GM23338 (cell line): Measurements from ENCODE around the gene KSR2. TPM values are rescaled to one million over a fixed set of nuclear protein-coding genes. Genes with fewer than 3 reads are reported as not detected.

Source experiments
- ATAC-seq: fragments of 200-7000 bp; cut with Tn5 transposase; 3 replicates; pipeline ENCODE4 v1.9.1; 2020
- DNase-seq: peaks from one replicate; pipeline ENCODE4 v3.0.0-alpha.2; 2015; ENCODE audit warnings: low spot score
- H2AFZ ChIP-seq: fragments of 200-600 bp; sonication (generic); 2 replicates; pipeline ENCODE4 v1.8.0; 2016; ENCODE audit warnings: antibody characterized with exemption, mild to moderate bottlenecking, moderate library complexity
- H3F3A ChIP-seq: fragments of 200-600 bp; sonication (generic); replicated peaks from 2 replicates; pipeline ENCODE4 v1.8.0; 2017; ENCODE audit warnings: antibody characterized with exemption, mixed run types, low read depth
- H3K27ac ChIP-seq: fragments of 200-600 bp; sonication (generic); 2 replicates; pipeline ENCODE4 v1.6.1; 2016; ENCODE audit warnings: low read depth
- H3K27me3 ChIP-seq: fragments of 200-600 bp; sonication (generic); 2 replicates; pipeline ENCODE4 v1.8.0; 2016; ENCODE audit warnings: mild to moderate bottlenecking, mixed run types, moderate library complexity; ENCODE audit not compliant: insufficient read depth
- H3K36me3 ChIP-seq: fragments of 200-600 bp; sonication (generic); 2 replicates; pipeline ENCODE4 v1.8.0; 2016; ENCODE audit warnings: mild to moderate bottlenecking; ENCODE audit not compliant: insufficient read depth
- H3K4me1 ChIP-seq: fragments of 200-600 bp; sonication (generic); 2 replicates; pipeline ENCODE4 v1.8.0; 2016; ENCODE audit warnings: mild to moderate bottlenecking, moderate library complexity; ENCODE audit not compliant: insufficient read depth
- H3K4me2 ChIP-seq: fragments of 200-600 bp; sonication (generic); 2 replicates; pipeline ENCODE4 v1.7.1; 2017; ENCODE audit warnings: mixed run types
- H3K4me3 ChIP-seq: fragments of 200-600 bp; sonication (generic); 2 replicates; pipeline ENCODE4 v1.6.1; 2016; ENCODE audit warnings: mixed run types
- H3K79me2 ChIP-seq: fragments of 200-600 bp; sonication (generic); replicated peaks from 2 replicates; pipeline ENCODE4 v1.8.0; 2017; ENCODE audit warnings: mild to moderate bottlenecking; ENCODE audit not compliant: insufficient read depth
- H3K9me2 ChIP-seq: fragments of 200-600 bp; sonication (generic); 2 replicates; pipeline ENCODE4 v1.8.0; 2017; ENCODE audit not compliant: insufficient read depth
- H4K20me1 ChIP-seq: fragments of 200-600 bp; sonication (generic); replicated peaks from 2 replicates; pipeline ENCODE4 v1.8.0; 2017; ENCODE audit warnings: mild to moderate bottlenecking; ENCODE audit not compliant: insufficient read depth
- H3K27ac Mint-ChIP-seq: 2 replicates; pipeline ENCODE4 v1.8.0; 2020; ENCODE audit warnings: inconsistent platforms, mild to moderate bottlenecking, moderate library complexity, mixed read lengths
- H3K27me3 Mint-ChIP-seq: 3 replicates; pipeline ENCODE4 v1.8.0; 2022; ENCODE audit warnings: low read depth, mild to moderate bottlenecking, moderate library complexity, mixed read lengths, inconsistent platforms; ENCODE audit not compliant: insufficient read depth, poor library complexity
- H3K36me3 Mint-ChIP-seq: 3 replicates; pipeline ENCODE4 v1.8.0; 2021; ENCODE audit warnings: low read depth, mild to moderate bottlenecking, inconsistent platforms, moderate library complexity, mixed read lengths
- H3K4me1 Mint-ChIP-seq: 3 replicates; pipeline ENCODE4 v1.8.0; 2020; ENCODE audit warnings: mild to moderate bottlenecking, inconsistent platforms, mixed read lengths
- H3K4me3 Mint-ChIP-seq: 3 replicates; pipeline ENCODE4 v1.8.0; 2021; ENCODE audit warnings: moderate library complexity, mild to moderate bottlenecking, inconsistent platforms, mixed read lengths
- H3K9me3 Mint-ChIP-seq: 3 replicates; pipeline ENCODE4 v1.8.0; 2020; ENCODE audit warnings: moderate library complexity, mild to moderate bottlenecking, inconsistent platforms, mixed read lengths
- CREB1 ChIP-seq: fragments of 250-450 bp; sonication (Bioruptor Pico); IDR thresholded peaks from 2 replicates; pipeline ENCODE4 v1.5.0; 2020; ENCODE audit warnings: low read depth, mild to moderate bottlenecking, moderate library complexity
- CTCF ChIP-seq, 2 experiments: fragments of 200-600 bp in 1 of 2; sonication (generic) in 1 of 2; conservative IDR thresholded peaks; 2 replicates each; pipeline versions ENCODE4 v1.5.1 to v1.6.1; 2016 to 2017; ENCODE audit warnings: antibody characterized with exemption in 2 of 2, low read depth in 2 of 2, mild to moderate bottlenecking in 2 of 2, moderate library complexity in 1 of 2
- ETS1 ChIP-seq: IDR thresholded peaks from 2 replicates; pipeline ENCODE4 v1.6.1; 2016; ENCODE audit warnings: antibody characterized with exemption
- EZH2phosphoT487 ChIP-seq: fragments of 200-600 bp; sonication (generic); IDR thresholded peaks from one replicate; pipeline ENCODE4 v1.8.1; 2018; ENCODE audit warnings: antibody characterized with exemption; ENCODE audit not compliant: unreplicated experiment
- JUNB ChIP-seq: IDR thresholded peaks from one replicate; pipeline ENCODE4 v1.6.1; 2016; ENCODE audit warnings: antibody characterized with exemption; ENCODE audit not compliant: unreplicated experiment
- NANOG ChIP-seq: IDR thresholded peaks from 2 replicates; pipeline ENCODE4 v1.6.1; 2016; ENCODE audit warnings: antibody characterized with exemption, borderline replicate concordance
- POLR2AphosphoS5 ChIP-seq: IDR thresholded peaks from 2 replicates; pipeline ENCODE4 v1.6.1; 2016; ENCODE audit warnings: antibody characterized with exemption, low read depth
- REST ChIP-seq: IDR thresholded peaks from one replicate; pipeline ENCODE4 v1.6.1; 2018; ENCODE audit warnings: antibody characterized with exemption; ENCODE audit not compliant: unreplicated experiment
- ZNF114 ChIP-seq: fragments of 250-450 bp; sonication (Bioruptor Pico); IDR thresholded peaks from 2 replicates; pipeline ENCODE4 v1.5.0; 2020; ENCODE audit warnings: mild to moderate bottlenecking, moderate library complexity
- ZNF331 ChIP-seq: fragments of 250-450 bp; sonication (Bioruptor Pico); IDR thresholded peaks from 2 replicates; pipeline ENCODE4 v1.5.0; 2020; ENCODE audit warnings: low read depth, mild to moderate bottlenecking, moderate library complexity
- ZNF462 ChIP-seq: fragments of 250-450 bp; sonication (Bioruptor Pico); IDR thresholded peaks from 2 replicates; pipeline ENCODE4 v1.5.0; 2020; ENCODE audit warnings: mild to moderate bottlenecking, moderate library complexity
- polyA plus RNA-seq: library from polyadenylated mRNA; unstranded; fragments of >200 nt; fragmentation: Nextera tagmentation; extraction: Ambion mirVana; gene quantifications from 2 replicates; pipeline ENCODE4 v1.2.1, GENCODE V29; 2016
- total RNA-seq: library from RNA; depleted of rRNA; stranded (reverse); fragments of >200 nt; shearing (Covaris generic); gene quantifications from 2 replicates; pipeline ENCODE4 v1.2.3, GENCODE V29; 2014

Gene KSR2
- total and polyA plus RNA-seq, 2 experiments from 2014 or later: 1.1 to 2.7 TPM

DNA sequence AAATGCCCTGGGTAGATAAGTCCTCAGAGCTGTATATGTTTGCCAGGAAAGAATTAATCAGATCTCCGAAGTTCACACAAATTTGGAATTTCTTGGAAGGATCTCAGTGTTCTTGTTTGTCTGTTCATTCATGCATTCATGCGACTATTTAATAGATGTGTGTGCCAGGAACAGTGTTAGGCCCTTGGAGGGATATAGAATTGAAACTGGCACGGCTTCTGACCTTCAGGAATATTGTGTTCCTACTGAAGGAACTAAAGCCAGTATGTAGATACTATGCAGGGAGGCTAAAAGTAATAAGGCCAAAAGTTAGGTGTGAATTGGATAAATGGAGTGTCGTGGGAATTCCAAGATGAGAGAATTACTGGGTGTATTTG is 441.3 kb downstream of the KSR2 start (continued):
- TF ChIP-seq ZNF462 (CRISPR knock-in tag) (no peak), ZNF331 (CRISPR knock-in tag) (no peak)

DNA sequence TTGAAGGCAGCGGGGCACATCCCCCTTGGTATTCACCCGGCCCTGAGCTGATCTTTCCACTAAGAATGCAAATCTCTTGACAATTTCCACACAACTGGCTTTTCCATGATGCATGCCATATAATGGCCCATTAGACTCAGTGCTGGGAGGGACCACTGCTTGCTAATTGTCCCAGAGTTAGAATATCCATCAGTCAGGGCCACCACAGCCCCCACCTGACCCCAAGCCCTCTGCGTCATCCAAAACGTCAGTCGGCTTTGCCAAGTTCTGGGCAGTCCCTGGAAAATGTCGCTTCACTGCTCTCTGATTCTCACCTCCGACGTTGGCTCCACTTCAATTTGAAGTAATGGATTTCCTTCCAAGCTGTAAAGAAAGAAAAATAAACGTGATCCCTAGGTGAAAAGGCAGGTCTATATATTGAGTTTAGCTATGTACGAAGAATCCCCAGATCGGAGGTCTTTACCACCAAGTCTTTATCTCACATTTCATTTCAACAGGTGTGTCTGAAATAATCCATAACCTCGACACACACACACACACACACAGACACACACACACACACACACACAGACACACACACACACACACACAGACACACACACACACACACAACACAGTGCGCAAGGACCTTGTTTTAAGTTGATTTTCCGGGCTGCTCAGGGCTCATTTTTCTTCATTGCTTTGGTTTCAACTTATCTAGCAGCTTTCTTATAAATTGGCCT is 441.9 kb downstream of the KSR2 start:
- Mint-ChIP-seq H3K27ac (no peak overlapping the region), H3K9me3 (no peaks in the 10 kb centered on the region), H3K27me3 (peaks cover 5% of the 10 kb centered on the region), H3K4me1 (no peaks in the 10 kb centered on the region), H3K36me3 (peaks cover 3% of the 10 kb centered on the region; the same call in 1 of the 3 replicates), H3K4me3 (no peak overlapping the region)
- Histone ChIP-seq H4K20me1 (no peaks in the 10 kb centered on the region; the same call in 1 of the 2 replicates), H3K4me1 (no peaks in the 10 kb centered on the region), H3K27ac (no peak overlapping the region), H2AFZ (no peak overlapping the region), H3F3A (no peaks in the 10 kb centered on the region), H3K79me2 (no peaks in the 10 kb centered on the region), H3K4me3 (no peak overlapping the region), H3K4me2 (no peak overlapping the region), H3K9me2 (no peaks in the 10 kb centered on the region), H3K27me3 (no peaks in the 10 kb centered on the region), H3K36me3 (no peaks in the 10 kb centered on the region)
- no peak for TF ChIP-seq CREB1 (CRISPR knock-in tag)
- no peak for TF ChIP-seq ZNF114 (CRISPR knock-in tag)
- TF ChIP-seq CTCF (conservative IDR thresholded peaks at IDR 0.05; ENCODE audit: low read depth in 2 of 2): no peak
- no peak for TF ChIP-seq EZH2phosphoT487
- no peak for TF ChIP-seq NANOG
- TF ChIP-seq JUNB: no peak
- no peak for TF ChIP-seq ETS1
- no peak for TF ChIP-seq REST
- no peak for TF ChIP-seq POLR2AphosphoS5
- DNase-seq (no peak), ATAC-seq (no peak)
